Stimulated activated effector memory CD8-positive, alpha-beta T cell treated with anti-CD3 and anti-CD28 coated beads, Interleukin-12 subunit alpha, Interleukin-12 subunit beta, amount 100 ng/mL, for 72 hours (primary cell): ENCODE results near the gene ZNF280D.

Experiments
- ATAC-seq: fragments of 150-1000 bp; cut with Tn5 transposase; 2 replicates; pipeline ENCODE4 v1.10.0; 2021
- DNase-seq, 2 donors: peaks; one replicate each; pipeline ENCODE4 v3.0.0; 2021 to 2022; ENCODE audit warnings: low spot score in 2 of 2
- H3K27ac Mint-ChIP-seq: one replicate; pipeline ENCODE4 v1.8.0; 2022; ENCODE audit warnings: mild to moderate bottlenecking, mixed read lengths
- H3K36me3 Mint-ChIP-seq: one replicate; pipeline ENCODE4 v1.8.0; 2022; ENCODE audit warnings: mild to moderate bottlenecking, mixed read lengths
- H3K4me1 Mint-ChIP-seq: one replicate; pipeline ENCODE4 v1.8.0; 2022; ENCODE audit warnings: mixed read lengths
- H3K4me3 Mint-ChIP-seq: one replicate; pipeline ENCODE4 v1.8.0; 2022; ENCODE audit warnings: mild to moderate bottlenecking, mixed read lengths
- H3K9me3 Mint-ChIP-seq: one replicate; pipeline ENCODE4 v1.8.0; 2022; ENCODE audit warnings: mixed read lengths

ZNF280D gene

DNA sequence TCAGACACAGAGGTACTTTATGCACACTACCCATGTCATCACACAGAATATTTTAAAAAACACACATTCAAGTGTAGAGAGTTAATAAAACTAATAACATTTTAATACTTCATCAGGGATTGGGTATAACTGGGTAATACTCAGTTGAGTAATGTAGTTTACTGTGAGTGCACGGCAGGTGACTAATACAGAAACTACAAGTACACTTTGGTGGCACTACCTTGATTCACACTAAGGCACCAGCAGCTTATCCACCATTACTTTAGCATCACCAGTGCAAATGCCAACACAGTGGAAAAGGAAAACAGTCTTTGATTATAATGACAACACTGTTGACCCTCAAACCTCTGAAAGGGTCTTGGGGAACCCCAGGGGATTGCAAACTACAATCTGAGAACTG, 33.6 kb downstream of the ZNF280D start:
- Mint-ChIP-seq H3K4me1 (no peaks in the 10 kb centered on the region), H3K36me3 (peaks cover 56% of the 10 kb centered on the region), H3K9me3 (no peaks in the 10 kb centered on the region), H3K4me3 (no peak overlapping the region), H3K27ac (no peak overlapping the region)
- DNase-seq: no peak
- ATAC-seq: peak; percentile 90

DNA sequence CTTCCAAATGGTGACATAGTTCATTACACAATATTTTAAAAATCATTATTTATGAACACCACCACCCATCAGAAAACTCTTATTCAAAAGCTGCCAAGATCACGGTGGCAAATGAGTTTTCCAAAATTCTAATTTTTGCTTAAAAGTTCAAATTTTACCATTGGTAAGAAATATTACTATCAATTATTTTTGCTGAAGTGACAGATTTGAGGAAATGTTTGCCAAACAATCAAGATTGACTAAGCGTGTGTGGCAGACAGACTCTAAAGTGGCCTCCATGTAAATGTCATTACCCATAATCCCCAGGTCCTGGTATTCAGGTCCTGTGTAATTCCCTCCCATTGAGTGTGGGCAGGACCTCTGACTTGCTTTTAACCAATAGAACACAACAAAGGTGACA, 35.0 kb downstream of the ZNF280D start:
- Mint-ChIP-seq H3K36me3 (peaks cover 44% of the 10 kb centered on the region), H3K4me3 (no peak overlapping the region), H3K4me1 (no peaks in the 10 kb centered on the region), H3K27ac (no peak overlapping the region), H3K9me3 (no peaks in the 10 kb centered on the region)
- DNase-seq (no peak), ATAC-seq (no peak)

DNA sequence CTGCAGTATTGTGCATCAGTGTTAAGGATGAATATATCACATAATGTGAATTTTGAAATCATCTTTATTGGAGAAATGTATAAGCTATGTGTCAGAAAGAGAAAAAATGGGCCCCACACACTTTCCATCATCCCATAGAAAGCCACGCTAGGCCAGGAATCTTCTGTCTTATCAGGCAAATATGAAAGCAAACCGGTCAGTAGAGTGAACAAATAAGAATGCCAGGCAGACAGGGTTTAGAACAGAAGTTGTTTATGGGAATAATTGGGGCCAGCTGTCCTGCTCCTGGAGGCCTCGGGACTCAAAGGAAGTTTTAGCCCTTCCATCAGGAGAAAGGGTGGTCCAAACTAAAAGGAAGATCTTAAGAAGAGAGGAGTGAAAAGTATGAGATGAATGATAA, 39.5 kb downstream of the ZNF280D start:
- DNase-seq: no peak
- H3K4me3 Mint-ChIP-seq: no peak overlapping the region
- peaks cover 5% of the 10 kb centered on the region for H3K36me3 Mint-ChIP-seq
- ATAC-seq: no peak
- no peaks in the 10 kb centered on the region for H3K4me1 Mint-ChIP-seq
- H3K9me3 Mint-ChIP-seq: no peaks in the 10 kb centered on the region
- H3K27ac Mint-ChIP-seq: no peak overlapping the region

DNA sequence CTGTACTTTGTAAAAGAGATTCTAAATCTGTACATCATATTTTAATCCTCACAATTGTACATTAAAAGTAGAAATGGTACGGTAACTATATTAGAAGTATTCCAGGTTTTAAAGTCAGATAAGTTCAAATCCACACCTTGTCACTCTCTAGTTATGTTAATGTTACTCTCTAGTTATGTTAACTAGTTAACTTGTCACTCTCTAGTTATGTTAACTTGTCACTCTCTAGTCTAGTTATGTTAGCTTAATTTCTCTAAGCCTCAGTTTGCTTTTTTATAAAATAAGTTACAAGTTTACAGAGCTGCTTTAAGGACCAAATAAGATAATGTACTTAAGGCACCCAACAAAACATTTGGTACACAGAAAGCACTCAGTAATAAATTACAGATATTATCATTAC, 42.6 kb downstream of the ZNF280D start:
- ATAC-seq (no peak), DNase-seq (no peak)
- Mint-ChIP-seq H3K36me3 (peaks cover 10% of the 10 kb centered on the region), H3K4me1 (no peaks in the 10 kb centered on the region), H3K9me3 (no peaks in the 10 kb centered on the region), H3K4me3 (no peak overlapping the region), H3K27ac (no peak overlapping the region)

DNA sequence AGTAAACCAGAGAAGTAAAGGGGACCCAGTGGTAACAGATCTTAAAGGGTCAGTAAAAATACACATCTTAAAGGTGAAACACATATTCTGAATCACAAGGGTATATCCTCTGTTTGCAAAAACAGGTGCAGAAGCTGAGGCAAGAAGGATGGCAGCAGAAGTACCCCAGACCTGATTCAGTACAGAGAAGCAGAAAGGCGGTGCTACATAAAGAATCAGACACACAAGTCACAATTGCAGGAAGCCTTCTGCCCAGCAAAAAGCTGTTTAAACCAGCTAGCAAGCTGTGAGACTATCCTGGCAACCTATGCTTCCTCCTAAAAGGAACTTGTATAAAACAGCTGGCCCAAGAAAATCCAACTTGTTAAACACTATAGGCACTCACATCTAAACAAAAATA, 49.4 kb downstream of the ZNF280D start:
- no peak for DNase-seq
- peaks cover 10% of the 10 kb centered on the region for H3K36me3 Mint-ChIP-seq
- ATAC-seq: no peak
- no peaks in the 10 kb centered on the region for H3K4me1 Mint-ChIP-seq
- no peak overlapping the region for H3K4me3 Mint-ChIP-seq
- no peak overlapping the region for H3K27ac Mint-ChIP-seq
- no peaks in the 10 kb centered on the region for H3K9me3 Mint-ChIP-seq

DNA sequence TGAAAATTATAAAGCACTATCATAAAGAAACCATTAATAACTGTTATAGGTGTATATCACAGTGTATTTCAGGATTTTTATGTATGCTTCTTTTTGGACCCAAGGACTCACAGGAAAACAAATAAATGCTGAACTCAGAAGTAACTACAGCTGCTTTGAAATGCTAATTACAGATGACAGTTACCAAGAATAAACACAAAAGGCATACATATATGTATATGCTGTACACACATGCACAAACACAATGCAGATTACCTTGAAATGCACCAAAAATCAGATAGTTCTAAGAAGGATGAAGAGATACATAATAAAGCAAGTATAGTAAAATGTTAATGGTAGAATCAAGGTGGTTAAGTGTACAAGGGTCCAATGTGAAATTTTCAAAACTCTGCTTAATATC, 52.2 kb downstream of the ZNF280D start:
- Mint-ChIP-seq H3K4me1 (no peaks in the 10 kb centered on the region), H3K4me3 (no peak overlapping the region), H3K9me3 (no peaks in the 10 kb centered on the region), H3K27ac (no peak overlapping the region), H3K36me3 (peaks cover 11% of the 10 kb centered on the region)
- DNase-seq (no peak), ATAC-seq (no peak)

DNA sequence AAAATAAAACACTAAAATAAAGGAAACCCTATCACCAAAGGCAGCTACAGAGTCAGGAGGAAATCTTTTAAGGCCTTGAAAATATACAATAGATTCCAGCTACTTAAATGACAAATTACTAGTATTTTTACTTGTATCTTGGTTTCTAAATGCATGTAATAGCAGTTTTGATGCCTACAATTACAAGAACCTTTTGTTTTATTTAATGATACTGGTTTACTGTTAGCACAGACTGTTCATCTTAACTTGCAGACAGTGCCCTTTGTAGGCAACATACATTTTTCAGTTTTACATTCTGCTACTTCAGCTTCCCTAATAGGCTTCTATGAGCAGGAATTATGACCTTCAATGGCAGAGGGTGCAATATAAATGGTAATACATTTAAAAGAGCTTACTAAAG, 54.1 kb downstream of the ZNF280D start:
- no peak for ATAC-seq
- no peak overlapping the region for H3K4me3 Mint-ChIP-seq
- H3K4me1 Mint-ChIP-seq: no peaks in the 10 kb centered on the region
- no peak overlapping the region for H3K27ac Mint-ChIP-seq
- no peaks in the 10 kb centered on the region for H3K9me3 Mint-ChIP-seq
- peaks cover 17% of the 10 kb centered on the region for H3K36me3 Mint-ChIP-seq
- no peak for DNase-seq

DNA sequence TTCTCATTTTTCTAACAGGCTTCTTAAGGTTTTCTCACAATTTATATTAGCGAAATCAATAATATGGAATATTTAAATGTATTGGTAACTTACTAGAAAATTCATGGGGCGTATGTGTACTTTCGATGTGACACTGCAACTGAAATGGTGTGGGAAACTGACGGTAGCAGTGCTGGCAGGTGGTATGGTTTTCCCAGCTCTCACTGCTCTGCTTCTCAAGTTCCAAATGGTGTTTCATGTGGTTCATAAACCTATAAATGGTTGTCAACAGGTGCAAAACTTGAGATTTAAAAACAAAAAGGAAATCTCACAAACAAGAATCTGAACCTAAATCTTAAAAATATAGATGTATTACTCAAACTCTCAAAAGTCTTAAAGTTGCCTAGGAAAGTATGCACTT, 54.7 kb downstream of the ZNF280D start:
- DNase-seq (no peak), ATAC-seq (no peak)
- Mint-ChIP-seq H3K9me3 (no peaks in the 10 kb centered on the region), H3K36me3 (peaks cover 17% of the 10 kb centered on the region), H3K27ac (no peak overlapping the region), H3K4me3 (no peak overlapping the region), H3K4me1 (no peaks in the 10 kb centered on the region)

DNA sequence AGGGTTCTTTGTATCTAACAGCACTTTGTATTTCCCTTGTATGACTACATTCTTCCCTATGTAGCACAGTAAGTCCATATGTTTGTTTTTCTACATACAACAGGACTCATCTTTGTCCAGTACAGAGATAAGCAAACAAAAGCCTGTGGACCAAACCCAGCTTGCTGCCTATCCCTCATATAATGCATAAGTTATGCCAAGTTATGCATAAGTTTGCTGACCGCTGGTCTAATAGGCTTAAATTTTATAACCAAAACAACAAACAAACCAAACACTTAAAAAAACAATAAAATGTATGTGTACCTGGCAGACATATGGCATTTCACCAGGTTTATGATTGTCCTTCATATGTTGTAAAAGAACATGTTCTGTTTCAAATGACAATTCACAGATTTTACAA, 56.0 kb downstream of the ZNF280D start:
- Mint-ChIP-seq H3K27ac (no peak overlapping the region), H3K36me3 (peaks cover 17% of the 10 kb centered on the region), H3K9me3 (no peaks in the 10 kb centered on the region), H3K4me3 (no peak overlapping the region), H3K4me1 (no peaks in the 10 kb centered on the region)
- DNase-seq (no peak), ATAC-seq (no peak)

DNA sequence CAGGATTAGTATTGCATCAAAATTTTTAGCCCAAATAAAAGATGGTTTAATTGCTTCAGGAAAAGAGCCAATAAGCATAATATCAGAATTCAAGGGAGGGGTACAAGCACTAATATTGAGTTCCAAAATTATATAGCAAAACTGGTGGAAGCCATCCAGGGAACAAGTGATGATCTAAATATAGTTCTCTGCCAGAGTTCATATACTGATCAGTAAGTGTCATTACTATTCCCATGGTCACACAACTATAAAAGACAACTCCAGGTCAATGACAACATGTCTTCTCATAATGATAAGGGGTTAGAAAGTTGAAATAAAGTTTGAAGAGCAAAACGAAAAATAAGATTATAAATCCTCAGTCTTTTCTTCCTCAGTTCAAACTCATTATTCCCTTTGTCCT, 57.4 kb downstream of the ZNF280D start:
- DNase-seq (no peak), ATAC-seq (no peak)
- no peaks in the 10 kb centered on the region for H3K9me3 Mint-ChIP-seq
- H3K4me1 Mint-ChIP-seq: no peaks in the 10 kb centered on the region
- no peak overlapping the region for H3K27ac Mint-ChIP-seq
- peaks cover 17% of the 10 kb centered on the region for H3K36me3 Mint-ChIP-seq
- H3K4me3 Mint-ChIP-seq: no peak overlapping the region

DNA sequence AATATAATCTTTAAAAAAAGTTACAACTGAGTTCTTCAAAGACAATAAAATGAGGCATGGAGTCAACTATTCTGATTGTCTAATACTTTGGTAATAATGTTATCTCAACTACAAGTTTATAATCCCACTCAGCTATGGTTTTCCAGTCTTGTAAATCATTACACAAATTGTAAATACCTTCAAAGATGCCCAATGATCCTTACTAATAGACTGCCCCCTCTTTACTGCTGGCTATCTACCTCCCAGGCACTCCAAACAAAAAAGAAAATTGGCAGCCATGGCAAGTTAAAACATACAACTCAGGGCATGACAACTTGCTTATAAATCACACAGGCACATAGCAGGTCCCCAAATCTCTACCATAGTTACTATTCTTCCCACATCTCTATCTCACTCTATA, 58.5 kb downstream of the ZNF280D start:
- no peak for ATAC-seq
- H3K27ac Mint-ChIP-seq: no peak overlapping the region
- peaks cover 17% of the 10 kb centered on the region for H3K36me3 Mint-ChIP-seq
- DNase-seq: no peak
- no peaks in the 10 kb centered on the region for H3K4me1 Mint-ChIP-seq
- no peaks in the 10 kb centered on the region for H3K9me3 Mint-ChIP-seq
- H3K4me3 Mint-ChIP-seq: no peak overlapping the region

DNA sequence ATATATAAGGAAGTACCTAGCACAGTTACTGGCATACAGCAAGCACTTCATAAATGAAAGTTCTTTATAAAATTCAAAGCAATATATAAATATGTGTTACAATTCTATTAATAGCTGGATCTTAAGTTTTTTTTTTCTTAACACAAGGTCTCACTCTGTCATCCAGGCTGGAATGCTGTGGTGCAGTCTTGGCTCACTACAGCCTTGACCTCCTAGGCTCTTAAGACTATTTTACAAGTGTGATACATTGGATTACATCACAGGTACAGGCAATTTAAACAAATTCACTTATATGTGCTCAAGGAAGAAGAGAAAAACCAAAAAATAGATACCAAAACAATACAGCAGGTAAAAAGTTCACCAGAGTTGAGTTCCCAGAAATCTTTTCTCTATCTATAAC, 60.6 kb downstream of the ZNF280D start:
- ATAC-seq (no peak), DNase-seq (no peak)
- peaks cover 18% of the 10 kb centered on the region for H3K36me3 Mint-ChIP-seq
- H3K27ac Mint-ChIP-seq: no peak overlapping the region
- no peaks in the 10 kb centered on the region for H3K9me3 Mint-ChIP-seq
- no peaks in the 10 kb centered on the region for H3K4me1 Mint-ChIP-seq
- no peak overlapping the region for H3K4me3 Mint-ChIP-seq

DNA sequence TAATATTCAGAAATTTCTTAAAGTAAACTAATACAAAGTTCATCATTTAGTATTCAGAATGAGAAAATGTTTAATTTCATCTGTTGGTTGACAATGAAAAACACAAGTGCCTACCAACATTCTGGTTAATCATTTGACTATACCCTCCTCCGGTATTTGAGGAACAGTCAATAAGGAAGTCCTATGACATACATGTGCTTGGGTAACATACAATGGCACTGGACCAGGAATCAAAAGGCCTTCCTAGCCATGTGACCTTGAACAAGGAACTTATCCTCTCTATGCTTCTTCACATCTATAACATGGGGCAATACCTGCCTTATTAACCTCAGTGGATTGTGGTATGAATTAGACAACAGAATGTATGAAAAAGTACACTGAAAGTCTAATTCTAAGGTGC, 65.8 kb downstream of the ZNF280D start:
- no peak for DNase-seq
- Mint-ChIP-seq H3K36me3 (peaks cover 50% of the 10 kb centered on the region), H3K27ac (no peak overlapping the region), H3K4me1 (no peaks in the 10 kb centered on the region), H3K9me3 (no peaks in the 10 kb centered on the region), H3K4me3 (no peak overlapping the region)
- no peak for ATAC-seq

DNA sequence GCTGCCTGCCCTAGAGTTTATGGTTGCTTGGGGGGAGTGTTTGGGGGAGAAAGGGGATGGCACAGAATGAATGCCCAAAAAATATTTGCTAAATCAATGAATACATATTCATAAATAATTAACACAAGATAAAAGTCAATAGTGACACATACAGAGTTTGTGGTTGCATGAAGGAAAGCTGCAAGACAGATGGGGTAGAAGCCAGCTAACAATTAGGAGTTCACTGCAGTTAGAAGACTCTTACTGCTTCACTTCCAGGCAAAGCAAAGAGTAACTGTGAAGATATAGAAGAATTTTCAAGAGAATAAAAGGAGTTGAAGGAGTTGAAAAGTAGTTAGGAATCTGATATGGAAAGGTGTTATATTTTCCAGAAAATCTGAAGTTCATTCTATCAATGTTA, 72.4 kb downstream of the ZNF280D start:
- H3K36me3 Mint-ChIP-seq: peaks cover 44% of the 10 kb centered on the region
- no peak for DNase-seq
- H3K4me3 Mint-ChIP-seq: no peak overlapping the region
- no peak for ATAC-seq
- no peaks in the 10 kb centered on the region for H3K9me3 Mint-ChIP-seq
- no peaks in the 10 kb centered on the region for H3K4me1 Mint-ChIP-seq
- H3K27ac Mint-ChIP-seq: no peak overlapping the region

DNA sequence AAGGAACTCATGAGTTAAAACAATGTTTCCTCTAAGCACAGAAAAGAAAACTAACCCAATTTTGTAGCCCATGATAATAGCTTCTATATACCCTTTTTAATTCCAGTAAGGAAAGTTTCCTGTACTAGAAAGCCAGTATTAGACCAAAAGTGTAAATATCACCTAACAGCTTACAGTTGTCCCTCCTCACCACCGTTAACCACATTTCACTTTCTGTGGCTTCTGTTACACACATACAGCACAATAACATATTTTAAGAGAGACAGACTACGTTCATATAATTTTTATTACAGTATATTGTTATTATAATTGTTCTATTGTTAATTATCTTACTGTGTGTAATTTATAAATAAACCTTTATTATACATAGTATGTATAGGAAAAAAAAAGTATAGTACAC, 74.1 kb downstream of the ZNF280D start:
- ATAC-seq (no peak), DNase-seq (no peak)
- Mint-ChIP-seq H3K4me1 (no peaks in the 10 kb centered on the region), H3K9me3 (no peaks in the 10 kb centered on the region), H3K4me3 (no peak overlapping the region), H3K36me3 (peaks cover 37% of the 10 kb centered on the region), H3K27ac (no peak overlapping the region)

DNA sequence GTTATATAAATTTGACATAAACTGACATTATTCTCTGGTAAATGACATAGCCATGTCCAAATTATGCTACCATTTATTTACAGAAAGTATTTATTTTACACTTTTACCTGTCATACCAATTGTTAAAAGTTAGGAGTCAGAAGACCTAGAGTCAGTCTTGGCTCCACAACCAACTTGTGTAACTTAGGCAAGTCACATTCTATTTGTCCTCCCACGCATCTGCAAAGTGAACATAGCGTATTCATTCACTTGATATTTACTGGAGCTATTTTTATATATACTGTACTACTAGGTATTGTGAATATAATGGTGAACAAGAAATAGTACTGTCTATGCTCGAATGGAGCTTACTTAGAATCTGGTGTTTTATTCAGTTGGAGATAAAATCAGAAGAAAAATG, 78.7 kb downstream of the ZNF280D start:
- Mint-ChIP-seq H3K4me3 (no peak overlapping the region), H3K27ac (no peak overlapping the region), H3K36me3 (peaks cover 31% of the 10 kb centered on the region), H3K9me3 (no peaks in the 10 kb centered on the region), H3K4me1 (no peaks in the 10 kb centered on the region)
- ATAC-seq (no peak), DNase-seq (no peak)

DNA sequence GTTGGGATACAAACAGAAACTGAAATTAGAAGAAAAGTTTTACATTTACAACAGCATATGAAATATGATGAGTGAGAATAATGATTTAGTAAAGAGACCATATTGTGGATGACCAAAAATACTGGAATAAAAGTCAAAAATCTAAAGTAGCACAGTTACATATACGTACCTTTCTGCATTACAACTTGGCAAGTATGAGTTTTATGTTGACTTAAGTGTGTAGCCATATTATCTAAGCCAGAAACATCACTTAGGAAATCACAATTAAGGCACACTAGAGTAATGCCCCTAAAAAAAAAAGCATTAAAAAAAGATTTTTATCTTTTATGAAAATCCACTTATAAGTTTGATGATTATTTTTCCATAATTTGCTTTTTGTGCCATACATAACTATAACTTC, 79.1 kb downstream of the ZNF280D start:
- DNase-seq (no peak), ATAC-seq (no peak)
- Mint-ChIP-seq H3K36me3 (peaks cover 31% of the 10 kb centered on the region), H3K27ac (no peak overlapping the region), H3K4me1 (no peaks in the 10 kb centered on the region), H3K9me3 (no peaks in the 10 kb centered on the region), H3K4me3 (no peak overlapping the region)
